AML-193 (cell line): ENCODE measurements around the gene RAB21.
A peak's percentile ranks its signal among the peaks of the same experiment; 100 is the strongest.
"Not testable (repeated sequence)": the region's sequence is repeated elsewhere in the genome, so short reads cannot be mapped to it uniquely, and the experiment has no call there.

Experiments
- DNase-seq, 2 experiments: peaks; one replicate each; lab custom pipeline; 2025; lab: John Stamatoyannopoulos, UW

Gene RAB21

DNA sequence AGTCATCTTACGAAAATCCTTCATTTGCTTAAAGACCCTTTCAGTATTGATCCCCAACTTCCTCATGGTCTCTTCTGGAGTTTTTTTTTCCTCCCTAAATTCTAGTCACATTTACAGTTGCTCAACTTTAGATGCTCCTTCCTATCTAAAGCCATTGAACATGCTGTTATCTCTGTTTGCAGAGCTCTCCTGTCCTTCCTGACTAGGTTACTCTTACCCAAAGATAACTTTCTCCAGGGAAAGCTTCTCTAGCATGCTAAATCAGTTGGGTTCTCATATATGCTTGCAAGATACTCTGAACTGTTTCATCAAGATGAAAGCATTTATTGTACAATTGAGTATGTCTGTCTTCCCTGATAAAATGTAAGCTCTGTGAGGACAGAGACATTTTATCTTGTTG is 1.8 kb upstream of the RAB21 start:
- DNase-seq: no peak

DNA sequence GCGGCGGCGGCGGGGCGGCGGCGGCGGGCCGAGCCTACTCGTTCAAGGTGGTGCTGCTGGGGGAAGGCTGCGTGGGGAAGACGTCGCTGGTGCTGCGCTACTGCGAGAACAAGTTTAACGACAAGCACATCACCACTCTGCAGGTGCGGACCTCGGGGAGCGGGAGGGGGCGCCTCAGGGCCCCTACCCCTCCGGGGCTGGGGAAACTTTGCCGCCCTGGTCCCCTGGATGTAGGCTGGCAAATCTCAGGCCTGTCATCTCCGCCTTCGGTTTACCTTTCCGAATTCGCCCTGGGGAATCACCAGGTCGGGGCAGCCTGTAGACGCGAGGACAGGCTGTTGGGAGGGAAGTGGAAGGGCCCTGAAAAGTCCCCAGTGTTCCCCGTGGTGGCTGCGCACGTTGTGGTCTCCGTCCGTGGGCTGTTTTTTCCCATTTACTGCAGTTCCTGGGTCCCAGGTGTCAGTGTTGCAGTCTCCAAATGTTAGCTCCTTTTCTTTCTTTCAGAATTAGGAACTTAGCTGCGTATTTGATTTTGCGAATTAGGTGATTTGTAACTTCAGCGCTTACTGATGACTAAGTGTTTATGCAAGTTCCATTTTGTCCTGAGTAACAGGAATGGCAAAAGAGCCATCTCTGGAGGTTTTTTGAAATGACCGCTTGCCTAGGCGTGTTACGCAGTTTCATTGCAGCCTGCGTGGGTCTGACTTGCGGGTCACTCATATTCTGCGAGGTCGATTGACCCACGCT is 656 bp downstream of the RAB21 start:
- peak; percentile 29 to 48 for DNase-seq

DNA sequence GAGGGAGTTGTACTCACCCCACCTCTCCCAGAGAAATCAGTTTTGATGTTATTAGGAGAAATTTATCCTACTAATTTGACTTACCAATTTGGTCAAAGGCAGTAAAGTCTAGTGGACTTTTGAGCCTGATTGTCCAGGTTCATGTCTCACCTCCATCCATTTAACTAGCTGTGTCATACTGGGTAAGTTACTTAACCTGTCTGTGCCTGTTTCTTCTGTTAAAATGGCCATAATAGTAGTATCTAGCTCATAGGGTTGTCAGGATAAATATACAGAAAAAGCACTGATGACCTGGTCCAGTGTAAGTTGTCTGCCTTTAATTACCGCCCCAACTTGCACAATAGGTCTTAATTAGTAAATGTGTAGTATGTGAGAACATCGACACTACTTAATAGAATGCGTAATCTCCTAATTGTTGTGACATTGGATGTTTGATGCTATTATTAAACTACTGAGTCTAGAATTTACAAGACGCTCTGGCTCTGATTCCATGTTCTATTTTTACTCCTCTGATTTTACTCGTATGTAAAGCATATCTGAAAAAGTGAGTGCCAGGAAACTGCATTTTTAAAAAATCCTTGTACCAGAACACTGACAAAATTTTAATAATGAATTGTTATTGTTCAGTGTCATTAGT is 1.5 kb downstream of the RAB21 start:
- DNase-seq: no peak

DNA sequence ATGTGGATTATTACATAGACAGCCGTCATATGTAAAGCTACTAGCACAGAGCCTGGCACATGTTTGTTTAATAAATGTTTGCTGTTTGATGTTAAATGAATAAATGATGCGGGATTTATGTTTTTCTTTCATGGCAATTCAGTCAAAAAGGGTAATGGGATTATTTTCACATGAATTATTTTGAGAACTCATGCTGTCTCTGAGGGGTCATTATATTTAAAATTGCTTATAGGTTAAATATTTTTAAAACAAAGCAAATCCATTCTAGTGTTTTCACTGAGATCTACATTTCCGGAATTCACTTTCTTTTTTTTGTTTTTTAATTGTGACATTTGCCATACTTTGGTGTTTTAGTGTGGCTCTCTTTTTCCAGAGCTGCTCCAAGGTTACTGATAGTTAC is 5.3 kb downstream of the RAB21 start:
- DNase-seq: no peak

DNA sequence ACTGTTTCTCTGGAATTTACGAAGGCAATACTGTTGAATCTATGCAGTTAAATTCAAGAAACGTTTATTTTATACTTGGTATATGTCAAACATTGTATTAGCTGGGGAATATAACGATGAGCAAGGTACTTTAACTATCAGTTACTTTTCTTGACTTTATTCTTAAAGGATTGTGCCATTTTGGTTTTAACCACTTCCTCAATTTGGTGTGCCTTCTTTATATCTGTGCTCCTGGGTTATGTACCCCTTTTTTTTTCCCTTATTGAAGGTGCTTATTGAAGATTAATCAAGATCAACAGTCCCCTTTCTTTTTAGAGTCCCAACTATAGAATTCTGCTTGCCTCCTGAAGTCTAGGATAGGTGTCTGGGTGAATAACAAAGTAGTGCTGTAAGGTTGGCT is 5.8 kb downstream of the RAB21 start:
- DNase-seq: no peak

DNA sequence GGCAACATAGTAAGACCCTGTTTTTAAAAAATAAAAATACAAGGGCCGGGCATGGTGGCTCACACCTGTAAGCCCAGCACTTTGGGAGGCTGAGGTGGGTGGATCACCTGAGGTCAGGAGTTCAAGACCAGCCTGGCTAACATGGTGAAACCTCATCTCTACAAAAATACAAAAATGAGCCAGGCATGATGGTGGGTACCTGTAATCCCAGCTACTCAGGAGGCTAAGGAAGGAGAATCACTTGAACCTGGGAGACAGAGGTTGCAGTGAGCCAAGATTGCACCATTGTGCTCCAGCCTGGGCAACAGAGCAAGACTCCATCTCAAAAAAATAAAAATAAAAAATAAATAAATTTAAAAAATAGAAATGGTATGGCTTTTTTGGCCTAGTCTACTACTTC is 6.7 kb downstream of the RAB21 start:
- not testable (repeated sequence) for DNase-seq

DNA sequence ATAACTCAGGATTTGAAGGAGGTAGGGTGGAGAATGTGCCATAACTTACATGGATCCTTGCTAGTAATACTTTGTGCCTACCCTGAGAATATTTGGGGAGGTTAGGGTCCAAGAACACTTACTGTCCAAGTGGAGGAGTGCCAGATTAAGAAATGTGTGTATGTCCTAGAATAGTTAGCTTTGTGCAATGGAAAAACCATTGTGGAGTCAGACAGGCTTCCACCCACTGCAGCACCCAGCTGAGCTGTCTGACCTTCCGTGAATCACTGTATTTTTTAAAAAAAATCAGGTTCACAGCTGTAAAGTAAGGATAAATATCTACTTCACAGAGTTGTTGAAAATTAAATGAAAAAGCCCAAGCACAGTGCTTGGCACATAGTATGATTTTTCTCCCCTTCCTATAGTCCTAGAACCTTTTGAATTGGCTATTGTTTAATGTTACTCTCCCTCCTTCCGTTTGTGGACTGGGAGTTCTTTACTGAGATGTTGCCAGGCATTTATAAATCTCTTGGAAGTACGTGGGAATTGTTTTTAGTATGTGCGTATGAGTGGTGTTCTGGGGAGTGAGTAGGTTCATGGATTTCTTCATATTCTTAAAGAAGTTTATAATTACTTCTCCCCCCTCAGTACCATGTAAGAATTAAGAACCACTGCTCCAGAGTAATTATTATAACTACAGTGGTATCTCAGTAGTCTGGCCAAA is 9.2 kb downstream of the RAB21 start:
- DNase-seq: no peak

DNA sequence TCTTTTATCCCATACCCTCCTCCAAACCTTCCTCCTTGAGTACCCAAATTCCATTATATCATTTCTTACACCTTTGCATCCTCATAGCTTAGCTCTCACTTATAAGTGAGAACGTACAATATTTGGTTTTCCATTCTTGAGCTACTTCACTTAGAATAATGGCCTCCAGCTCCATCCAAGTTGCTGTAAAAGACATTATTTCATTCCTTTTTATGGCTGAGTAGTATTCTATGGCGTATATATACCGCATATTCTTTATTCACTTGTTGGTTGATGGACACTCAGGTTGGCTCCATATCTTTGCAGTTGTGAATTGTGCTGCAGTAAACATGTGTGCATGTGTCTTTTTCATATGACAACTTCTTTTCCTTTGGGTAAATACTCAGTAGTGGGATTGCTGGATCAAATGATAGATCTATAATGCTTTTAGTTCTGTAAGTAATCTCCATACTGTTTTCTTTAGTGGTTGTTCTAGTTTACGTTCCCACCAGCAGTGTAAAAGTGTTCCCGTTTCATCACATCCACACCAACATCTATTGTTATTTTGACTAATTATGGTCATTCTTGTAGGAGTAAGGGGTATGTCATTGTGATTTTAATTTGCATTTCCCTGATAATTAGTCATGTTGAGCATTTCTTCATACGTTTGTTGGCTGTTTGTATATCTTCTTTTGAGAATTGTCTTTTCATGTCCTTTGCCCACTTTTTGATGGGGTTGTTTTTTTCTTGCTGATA is 10.1 kb downstream of the RAB21 start:
- no peak for DNase-seq

DNA sequence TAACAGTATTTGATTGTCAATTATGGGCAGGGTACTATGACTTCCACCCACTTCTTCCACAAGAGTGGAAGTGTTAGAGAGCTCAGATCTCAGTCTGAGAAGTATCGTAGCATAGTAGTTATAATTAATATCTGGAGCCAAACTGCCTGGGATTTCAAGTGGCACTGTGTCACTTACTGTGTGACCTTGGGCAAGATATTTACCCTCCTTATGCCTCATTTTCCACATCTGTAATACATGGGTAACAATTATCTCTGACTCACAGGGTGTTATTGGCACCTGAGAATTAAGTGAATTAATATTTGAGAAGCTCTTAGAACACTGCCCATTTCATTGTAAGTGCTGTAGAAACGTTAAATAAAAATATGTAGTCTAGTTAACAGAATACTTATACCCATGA is 11.5 kb downstream of the RAB21 start:
- DNase-seq: no peak

DNA sequence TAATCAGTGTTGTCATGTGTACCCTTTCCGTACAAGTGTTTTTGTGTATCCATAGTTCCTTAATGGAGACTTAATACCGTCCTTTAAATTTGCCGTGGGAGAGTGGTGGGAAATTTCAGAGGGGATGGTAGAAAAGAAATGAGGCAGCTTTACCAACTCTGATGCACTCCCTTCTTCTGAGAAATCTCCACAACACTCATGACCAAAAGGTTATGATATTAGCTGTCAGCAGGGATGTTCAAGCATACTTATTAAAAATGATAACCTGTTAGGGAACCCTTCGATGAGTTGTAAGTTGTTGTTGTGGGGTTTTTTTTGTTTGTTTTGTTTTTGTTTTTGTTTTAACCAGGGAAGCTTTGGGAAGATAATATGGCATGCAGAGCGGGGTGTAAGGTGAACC is 12.5 kb downstream of the RAB21 start:
- no peak for DNase-seq

DNA sequence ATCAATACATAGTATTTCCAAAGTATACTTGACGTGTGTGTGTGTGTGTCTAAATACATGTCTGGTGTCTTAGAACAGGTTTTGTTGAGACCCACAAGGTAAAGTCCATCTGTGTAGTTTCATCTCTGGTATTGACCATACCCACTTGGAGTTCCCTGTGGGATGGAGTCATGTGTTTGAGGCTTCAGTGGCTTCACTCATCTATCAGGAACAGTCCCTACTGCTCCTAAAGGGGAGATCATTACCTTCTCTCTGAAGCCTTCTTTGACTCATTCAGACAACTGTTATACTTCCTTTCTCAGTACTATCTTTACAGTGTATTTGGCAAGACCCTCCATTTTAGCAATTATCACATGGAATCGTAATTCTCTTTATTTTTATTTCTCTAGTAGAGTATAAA is 14.2 kb downstream of the RAB21 start:
- no peak for DNase-seq

DNA sequence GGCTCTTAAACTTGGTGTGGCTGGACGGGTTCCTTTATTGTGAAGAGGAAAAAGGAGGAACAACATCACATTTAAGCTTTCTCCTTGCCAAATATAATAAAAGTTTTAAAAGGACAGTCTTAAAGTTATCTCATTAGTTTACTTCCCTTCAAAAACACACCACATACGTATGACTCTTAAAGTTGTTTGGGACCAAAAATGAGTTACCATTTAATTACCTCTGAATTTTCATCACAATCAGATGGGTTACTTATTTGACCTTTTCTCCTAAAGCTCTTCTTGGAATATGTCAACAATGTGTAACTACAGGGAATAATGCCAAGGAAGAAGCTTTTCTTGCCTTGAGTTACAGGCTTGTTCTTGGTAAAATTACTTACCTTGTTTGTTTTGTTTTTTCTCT is 16.4 kb downstream of the RAB21 start:
- no peak for DNase-seq

DNA sequence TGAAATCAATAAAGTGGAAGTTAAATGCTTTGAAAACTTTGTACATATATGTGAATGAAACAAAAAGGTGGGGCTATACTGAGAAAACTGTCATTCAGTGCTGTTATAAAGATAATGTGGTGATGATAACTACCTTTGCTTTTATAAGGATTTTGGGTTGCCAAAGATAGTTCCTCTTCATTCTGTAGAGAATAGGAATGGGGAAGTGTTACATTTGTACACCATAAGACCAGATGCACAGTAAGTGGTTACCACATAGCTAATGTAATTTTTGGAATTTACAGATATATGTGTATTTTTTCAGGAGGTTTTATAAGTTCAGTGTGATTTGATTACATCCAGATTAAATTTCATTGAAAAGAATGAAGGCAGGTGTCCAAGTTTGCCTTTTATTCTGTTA is 18.1 kb downstream of the RAB21 start:
- DNase-seq: peak; percentile 62 to 67

DNA sequence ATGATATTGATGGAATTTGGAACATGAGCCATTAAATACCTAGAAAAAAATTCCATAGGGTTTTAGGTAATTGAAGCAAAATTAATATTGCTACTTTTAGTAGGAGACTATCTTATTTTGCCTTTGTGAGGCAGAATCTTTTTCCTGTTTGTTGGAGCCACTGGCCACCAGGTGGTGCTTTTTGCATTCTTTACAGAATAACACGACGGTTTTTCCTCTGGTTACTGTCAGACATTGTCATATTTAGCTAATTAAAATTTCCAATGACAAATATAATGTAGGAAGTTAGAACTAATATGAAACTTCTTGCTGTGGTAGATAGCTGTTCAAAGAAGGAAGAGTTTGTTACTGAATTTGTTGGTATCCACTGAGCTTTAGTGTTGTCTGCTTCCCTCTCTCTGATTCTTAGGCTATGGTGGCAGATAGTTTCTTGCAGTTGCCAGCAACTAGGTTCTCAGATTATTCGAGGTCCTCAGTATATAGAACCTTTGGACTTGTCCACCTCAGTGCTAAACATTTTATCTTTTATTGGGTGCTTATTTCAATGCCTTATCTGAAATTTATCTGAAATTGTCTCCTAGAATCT is 25.7 kb downstream of the RAB21 start:
- DNase-seq: peak; percentile 38 to 59

DNA sequence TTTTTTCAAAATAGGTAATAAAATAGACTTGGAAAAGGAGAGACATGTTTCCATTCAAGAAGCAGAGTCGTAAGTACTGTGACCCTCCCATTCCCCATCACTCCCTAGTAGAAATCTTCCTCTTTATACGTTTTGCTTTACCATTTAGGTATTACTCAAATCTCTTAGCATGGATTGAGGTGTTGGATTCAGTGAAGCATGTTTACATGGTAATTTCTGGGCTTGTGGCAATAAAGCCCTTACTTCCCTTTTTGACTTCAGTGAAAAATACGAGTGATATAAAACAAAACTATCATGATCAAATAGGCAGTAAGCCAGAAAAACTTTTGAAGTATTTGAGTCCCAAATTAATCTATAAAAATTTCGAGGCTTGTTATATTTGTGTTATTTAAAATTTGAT is 27.4 kb downstream of the RAB21 start:
- DNase-seq: no peak

DNA sequence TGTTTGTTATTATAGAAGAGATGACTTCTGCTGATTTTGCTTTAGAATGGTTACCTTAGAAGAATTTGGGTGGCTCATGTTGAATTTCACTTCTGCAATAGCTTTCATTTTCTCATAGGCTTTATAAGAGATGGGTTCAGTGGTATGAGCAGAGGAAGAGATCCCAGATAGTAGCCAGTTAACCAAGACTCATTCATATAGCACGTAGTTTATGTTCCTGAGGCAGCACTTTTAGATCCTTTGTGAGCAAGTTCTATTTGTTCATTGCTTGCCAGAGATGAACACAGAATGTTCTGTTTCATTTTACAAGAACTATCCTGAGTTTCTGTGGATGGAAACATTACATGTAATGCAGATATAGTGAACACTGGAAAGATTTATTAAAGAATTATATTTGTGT is 32.2 kb downstream of the RAB21 start:
- no peak for DNase-seq

DNA sequence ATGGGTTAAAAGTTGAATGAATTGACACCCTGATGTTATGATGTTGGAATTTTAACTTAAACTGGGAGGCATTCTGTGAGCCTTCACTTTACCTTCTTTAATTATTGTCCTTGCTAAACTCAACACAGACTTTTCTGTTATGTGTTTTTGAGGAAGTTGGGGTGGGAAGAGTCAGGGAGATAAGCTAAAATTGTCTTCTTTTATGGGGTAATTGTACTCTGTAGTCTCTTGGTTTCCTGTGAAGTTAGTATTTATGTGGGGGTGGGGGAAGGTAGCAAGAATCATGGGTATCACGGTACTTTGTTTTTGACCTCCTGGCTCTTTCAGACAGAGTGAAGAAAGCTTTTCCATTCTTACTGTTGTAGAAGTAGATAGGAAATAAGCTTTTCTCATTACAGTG is 32.9 kb downstream of the RAB21 start:
- DNase-seq: peak; percentile 60 to 62

DNA sequence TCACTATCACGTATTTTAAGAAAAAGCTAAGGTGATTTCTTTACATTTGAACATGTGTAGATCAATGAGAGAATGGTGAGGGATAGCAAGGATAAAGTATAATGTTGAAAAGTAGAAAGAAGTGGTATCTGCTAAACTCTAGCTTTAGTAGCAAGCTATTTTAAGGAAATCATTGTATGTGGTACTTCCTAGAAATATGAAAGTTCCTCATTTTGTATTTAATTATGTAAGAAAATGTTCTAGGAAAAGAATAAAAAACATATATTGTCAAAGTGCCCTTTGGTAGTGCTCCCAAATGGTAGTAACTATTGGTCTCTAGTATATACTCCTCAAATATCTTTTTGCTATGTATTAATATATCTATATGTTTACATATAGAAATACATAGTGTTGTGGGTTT is 35.7 kb downstream of the RAB21 start:
- peak; percentile 36 to 40 for DNase-seq

DNA sequence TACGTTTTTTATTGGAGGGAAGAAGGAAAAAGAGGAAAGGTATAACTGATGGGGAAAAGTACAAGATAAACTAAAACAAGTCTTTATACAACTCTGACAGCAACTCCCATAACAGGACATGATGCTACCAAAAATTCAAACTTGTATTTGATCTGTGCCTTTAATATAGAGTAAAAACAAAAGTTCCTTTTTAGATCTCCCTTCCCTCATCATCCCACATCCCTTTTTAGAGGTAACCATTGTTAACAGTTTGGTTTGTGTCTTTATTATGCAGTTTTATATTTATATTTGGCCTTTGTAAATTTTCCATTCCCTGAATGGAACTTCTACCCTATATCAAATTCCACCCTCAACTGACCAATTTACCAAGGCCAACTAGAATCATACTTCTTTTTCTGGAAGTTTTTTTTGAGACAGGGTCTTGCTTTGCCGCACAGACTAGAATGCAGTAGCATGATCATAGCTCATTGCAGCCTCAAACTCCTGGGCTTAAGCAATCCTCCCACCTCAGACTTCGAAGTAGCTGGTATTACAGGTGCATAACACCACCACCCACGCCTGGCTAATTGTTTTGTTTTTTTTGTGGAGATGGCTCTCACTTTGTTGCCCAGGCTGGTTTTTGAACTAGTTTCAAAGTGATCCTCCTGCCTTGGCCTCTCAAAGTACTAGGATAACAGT is 36.9 kb downstream of the RAB21 start:
- DNase-seq: no peak

DNA sequence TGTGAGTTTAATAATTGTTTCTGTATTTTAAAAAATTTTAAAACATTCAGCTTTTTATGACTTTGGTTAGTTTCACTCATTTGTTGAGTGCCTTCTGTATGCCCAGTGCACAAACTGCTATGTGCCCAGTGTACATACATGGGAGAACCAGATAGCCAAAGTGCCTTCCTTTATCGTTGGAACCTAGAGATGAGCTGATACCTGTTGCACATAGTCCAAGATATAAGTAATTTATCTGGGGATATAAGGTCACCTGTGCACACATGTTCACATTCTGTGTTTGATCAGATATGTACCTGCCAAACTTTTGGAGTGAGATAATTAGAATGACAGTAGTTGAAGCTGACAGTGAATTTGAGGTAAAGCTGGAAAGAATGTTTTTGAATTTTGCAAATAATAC is 37.9 kb downstream of the RAB21 start:
- no peak for DNase-seq

DNA sequence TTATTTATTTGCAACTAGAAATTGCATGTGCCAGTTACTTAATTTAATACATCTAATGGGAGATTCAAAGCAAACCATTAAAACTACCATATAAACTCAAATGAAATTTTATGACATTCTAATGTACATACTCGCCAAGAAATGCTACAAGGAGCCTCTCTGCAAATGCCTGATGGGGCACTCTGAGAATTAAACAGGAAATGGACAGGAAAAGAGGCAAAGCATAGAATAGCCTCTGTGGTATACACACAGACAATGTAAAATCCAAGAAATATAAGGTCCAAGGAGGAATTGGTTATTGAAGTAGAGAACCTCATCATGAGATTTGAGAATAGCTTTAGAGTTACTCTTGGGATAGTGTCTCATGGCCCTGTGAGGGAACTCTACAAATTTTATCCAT is 41.2 kb downstream of the RAB21 start:
- DNase-seq: no peak

DNA sequence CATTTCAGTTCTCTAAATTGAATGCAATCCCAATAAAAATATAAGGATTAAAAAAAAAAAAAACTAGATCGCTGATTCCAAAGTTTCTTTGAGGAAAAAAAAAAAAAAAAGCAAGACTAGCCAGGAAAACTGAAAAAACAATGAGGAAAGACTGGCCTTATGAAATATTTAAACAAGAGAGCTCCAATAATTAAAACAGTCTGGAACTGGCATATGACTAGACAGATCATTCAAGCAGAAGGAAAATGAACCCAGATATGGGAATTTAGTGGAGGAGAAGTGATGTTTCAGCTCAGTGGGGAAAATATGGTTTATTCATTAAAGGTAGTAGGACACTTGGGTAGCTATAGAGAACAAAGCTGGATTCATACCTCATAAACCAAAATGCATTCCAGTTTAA is 42.9 kb downstream of the RAB21 start:
- DNase-seq: no peak
